HS-27A (cell line): ENCODE results near the gene HECTD2.
"Not testable (repeated sequence)": the region's sequence is repeated elsewhere in the genome, so short reads cannot be mapped to it uniquely, and the experiment has no call there.

Source experiments
- DNase-seq: peaks from one replicate; pipeline ENCODE4 v3.0.0-alpha.2; 2012; ENCODE audit warnings: low read depth, missing footprints

HECTD2 gene

GRCh38 chr10:91409869-91410637 lies at the start of gene HECTD2:
Gene HECTD2 (plus strand): TSS chr10:91410344. CDS start chr10:91410439, 95 bp downstream.
- DNase-seq: peak; percentile 19

- DNase-seq: no peak
Measured at GRCh38 chr10:91360461-91360860, 49.7 kb upstream of the HECTD2 start.

- DNase-seq: not testable (repeated sequence)
Measured at GRCh38 chr10:91365519-91365918, 44.6 kb upstream of the HECTD2 start.

- DNase-seq: no peak
Measured at GRCh38 chr10:91366704-91367103, 43.4 kb upstream of the HECTD2 start.

GRCh38 chr10:91367127-91367531 lies 43.0 kb upstream of the HECTD2 start:
- DNase-seq: no peak

- no peak for DNase-seq
Measured at GRCh38 chr10:91367558-91367957, 42.6 kb upstream of the HECTD2 start.

- not testable (repeated sequence) for DNase-seq
Measured at GRCh38 chr10:91369978-91370589, 40.1 kb upstream of the HECTD2 start.

GRCh38 chr10:91374052-91374451 lies 36.1 kb upstream of the HECTD2 start:
- DNase-seq: no peak

GRCh38 chr10:91378061-91378460 lies 32.1 kb upstream of the HECTD2 start:
- DNase-seq: no peak

GRCh38 chr10:91380873-91381256 lies 29.3 kb upstream of the HECTD2 start:
- DNase-seq: no peak

- DNase-seq: no peak
Measured at GRCh38 chr10:91381257-91381891, 28.8 kb upstream of the HECTD2 start.

- DNase-seq: no peak
Measured at GRCh38 chr10:91385306-91386085, 24.6 kb upstream of the HECTD2 start.

GRCh38 chr10:91389636-91390512 lies 20.3 kb upstream of the HECTD2 start:
- peak; percentile 19 for DNase-seq

- not testable (repeated sequence) for DNase-seq
Measured at GRCh38 chr10:91390513-91390825, 19.7 kb upstream of the HECTD2 start.

GRCh38 chr10:91391920-91392319 lies 18.2 kb upstream of the HECTD2 start:
- DNase-seq: no peak

- no peak for DNase-seq
Measured at GRCh38 chr10:91406322-91406721, 3.8 kb upstream of the HECTD2 start.

GRCh38 chr10:91409069-91409868 lies 875 bp upstream of the HECTD2 start:
- DNase-seq: peak; percentile 26

- no peak for DNase-seq
Measured at GRCh38 chr10:91410638-91411371, 661 bp downstream of the HECTD2 start.

- no peak for DNase-seq
Measured at GRCh38 chr10:91411621-91412020, 1.5 kb downstream of the HECTD2 start.
